Measurements from ENCODE around the gene RAB25. TPM values are rescaled to one million over a fixed set of nuclear protein-coding genes. Genes with fewer than 3 reads are reported as not detected.
A peak's percentile ranks its signal among the peaks of the same experiment; 100 is the strongest.

Gene RAB25
- total and polyA plus RNA-seq, 2 of the 13 experiments (the other 11 are each of a cell fraction or from before 2014, with no cell fraction given) = 0.20 to 0.22 TPM

DNA sequence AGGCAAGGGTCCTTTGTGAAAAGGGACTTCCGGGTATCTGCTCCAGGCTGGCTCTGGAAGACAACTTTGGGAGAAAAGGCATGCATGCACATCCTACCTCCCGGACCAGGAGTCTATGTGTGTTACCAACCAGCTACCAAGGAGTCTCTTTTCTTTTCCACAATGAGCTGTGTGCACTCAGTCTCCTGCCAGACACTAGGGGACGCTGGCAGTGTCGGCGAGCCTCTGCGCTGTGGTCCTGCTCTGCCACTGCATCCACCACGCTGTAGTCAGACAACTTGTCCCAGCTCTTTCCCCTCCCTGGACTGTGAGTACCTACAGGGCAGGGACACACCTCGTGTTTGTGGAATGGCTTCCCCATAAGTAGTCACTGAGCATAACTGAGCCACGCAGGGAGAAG is 35.1 kb upstream of the RAB25 start (continued):
- TF ChIP-seq, protein P1, sequence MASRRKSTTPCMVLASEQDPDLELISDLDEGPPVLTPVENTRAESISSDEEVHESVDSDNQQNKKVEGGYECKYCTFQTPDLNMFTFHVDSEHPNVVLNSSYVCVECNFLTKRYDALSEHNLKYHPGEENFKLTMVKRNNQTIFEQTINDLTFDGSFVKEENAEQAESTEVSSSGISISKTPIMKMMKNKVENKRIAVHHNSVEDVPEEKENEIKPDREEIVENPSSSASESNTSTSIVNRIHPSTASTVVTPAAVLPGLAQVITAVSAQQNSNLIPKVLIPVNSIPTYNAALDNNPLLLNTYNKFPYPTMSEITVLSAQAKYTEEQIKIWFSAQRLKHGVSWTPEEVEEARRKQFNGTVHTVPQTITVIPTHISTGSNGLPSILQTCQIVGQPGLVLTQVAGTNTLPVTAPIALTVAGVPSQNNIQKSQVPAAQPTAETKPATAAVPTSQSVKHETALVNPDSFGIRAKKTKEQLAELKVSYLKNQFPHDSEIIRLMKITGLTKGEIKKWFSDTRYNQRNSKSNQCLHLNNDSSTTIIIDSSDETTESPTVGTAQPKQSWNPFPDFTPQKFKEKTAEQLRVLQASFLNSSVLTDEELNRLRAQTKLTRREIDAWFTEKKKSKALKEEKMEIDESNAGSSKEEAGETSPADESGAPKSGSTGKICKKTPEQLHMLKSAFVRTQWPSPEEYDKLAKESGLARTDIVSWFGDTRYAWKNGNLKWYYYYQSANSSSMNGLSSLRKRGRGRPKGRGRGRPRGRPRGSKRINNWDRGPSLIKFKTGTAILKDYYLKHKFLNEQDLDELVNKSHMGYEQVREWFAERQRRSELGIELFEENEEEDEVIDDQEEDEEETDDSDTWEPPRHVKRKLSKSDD (CRISPR knock-in tag; IDR thresholded peaks at IDR 0.05; ENCODE audit: low read depth) = no peak
- TF ChIP-seq PCBP2 (optimal IDR thresholded peaks at IDR 0.05; ENCODE audit: low read depth, low read length, poor library complexity, severe bottlenecking) (no peak), ZBTB38 (CRISPR knock-in tag; IDR thresholded peaks at IDR 0.05) (no peak), PHF21A (CRISPR knock-in tag; IDR thresholded peaks at IDR 0.05) (no peak), KAT2B (IDR thresholded peaks at IDR 0.05; ENCODE audit: borderline replicate concordance, low read depth, low read length) (no peak), TBP (CRISPR knock-in tag; IDR thresholded peaks at IDR 0.05) (no peak), ZNF569 (CRISPR knock-in tag; IDR thresholded peaks at IDR 0.05; ENCODE audit: borderline replicate concordance) (no peak), TEAD3 (CRISPR knock-in tag; optimal IDR thresholded peaks at IDR 0.05; ENCODE audit: borderline replicate concordance) (peak; percentile 76), MAFK (conservative IDR thresholded peaks at IDR 0.05 in 1 of 2, IDR thresholded peaks at IDR 0.05 in 1 of 2; ENCODE audit: low read length in 2 of 2) (no peak), ZNF253 (CRISPR knock-in tag; IDR thresholded peaks at IDR 0.05; ENCODE audit: borderline replicate concordance) (no peak), MYNN (CRISPR knock-in tag; IDR thresholded peaks at IDR 0.05; ENCODE audit: low read depth) (no peak), ZNF34 (CRISPR knock-in tag; IDR thresholded peaks at IDR 0.05; ENCODE audit: borderline replicate concordance) (no peak), CHD2 (IDR thresholded peaks at IDR 0.05; ENCODE audit: low read depth, low read length) (no peak), ZNF124 (CRISPR knock-in tag; IDR thresholded peaks at IDR 0.05) (no peak), ZNF761 (CRISPR knock-in tag; conservative IDR thresholded peaks at IDR 0.05) (no peak), KLF15 (CRISPR knock-in tag; IDR thresholded peaks at IDR 0.05; ENCODE audit: borderline replicate concordance) (no peak), ZBTB21 (CRISPR knock-in tag; IDR thresholded peaks at IDR 0.05) (no peak), ERF (CRISPR knock-in tag; IDR thresholded peaks at IDR 0.05) (no peak), CREM (IDR thresholded peaks at IDR 0.05) (no peak), CREM (CRISPR knock-in tag; IDR thresholded peaks at IDR 0.05) (no peak), PHB2 (IDR thresholded peaks at IDR 0.05; ENCODE audit: partially characterized antibody) (no peak), SNRNP70 (IDR thresholded peaks at IDR 0.05; ENCODE audit: low read depth, low read length) (no peak), TP53 (CRISPR knock-in tag; conservative IDR thresholded peaks at IDR 0.05) (no peak), DNMT1 (CRISPR knock-in tag; IDR thresholded peaks at IDR 0.05) (no peak), EP300 (IDR thresholded peaks at IDR 0.05; ENCODE audit: low read depth in 2 of 2, low read length in 2 of 2) (no peak), EP300 (CRISPR knock-in tag; IDR thresholded peaks at IDR 0.05; ENCODE audit: borderline replicate concordance) (no peak)
- TF ChIP-seq, protein P2, sequence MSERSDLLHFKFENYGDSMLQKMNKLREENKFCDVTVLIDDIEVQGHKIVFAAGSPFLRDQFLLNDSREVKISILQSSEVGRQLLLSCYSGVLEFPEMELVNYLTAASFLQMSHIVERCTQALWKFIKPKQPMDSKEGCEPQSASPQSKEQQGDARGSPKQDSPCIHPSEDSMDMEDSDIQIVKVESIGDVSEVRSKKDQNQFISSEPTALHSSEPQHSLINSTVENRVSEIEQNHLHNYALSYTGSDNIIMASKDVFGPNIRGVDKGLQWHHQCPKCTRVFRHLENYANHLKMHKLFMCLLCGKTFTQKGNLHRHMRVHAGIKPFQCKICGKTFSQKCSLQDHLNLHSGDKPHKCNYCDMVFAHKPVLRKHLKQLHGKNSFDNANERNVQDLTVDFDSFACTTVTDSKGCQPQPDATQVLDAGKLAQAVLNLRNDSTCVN (CRISPR knock-in tag; IDR thresholded peaks at IDR 0.05; ENCODE audit: borderline replicate concordance) = no peak
- TF ChIP-seq, protein P3, sequence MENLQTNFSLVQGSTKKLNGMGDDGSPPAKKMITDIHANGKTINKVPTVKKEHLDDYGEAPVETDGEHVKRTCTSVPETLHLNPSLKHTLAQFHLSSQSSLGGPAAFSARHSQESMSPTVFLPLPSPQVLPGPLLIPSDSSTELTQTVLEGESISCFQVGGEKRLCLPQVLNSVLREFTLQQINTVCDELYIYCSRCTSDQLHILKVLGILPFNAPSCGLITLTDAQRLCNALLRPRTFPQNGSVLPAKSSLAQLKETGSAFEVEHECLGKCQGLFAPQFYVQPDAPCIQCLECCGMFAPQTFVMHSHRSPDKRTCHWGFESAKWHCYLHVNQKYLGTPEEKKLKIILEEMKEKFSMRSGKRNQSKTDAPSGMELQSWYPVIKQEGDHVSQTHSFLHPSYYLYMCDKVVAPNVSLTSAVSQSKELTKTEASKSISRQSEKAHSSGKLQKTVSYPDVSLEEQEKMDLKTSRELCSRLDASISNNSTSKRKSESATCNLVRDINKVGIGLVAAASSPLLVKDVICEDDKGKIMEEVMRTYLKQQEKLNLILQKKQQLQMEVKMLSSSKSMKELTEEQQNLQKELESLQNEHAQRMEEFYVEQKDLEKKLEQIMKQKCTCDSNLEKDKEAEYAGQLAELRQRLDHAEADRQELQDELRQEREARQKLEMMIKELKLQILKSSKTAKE (CRISPR knock-in tag; IDR thresholded peaks at IDR 0.05; ENCODE audit: borderline replicate concordance) = no peak
